ENCODE results near the gene ARRB1. TPM values are rescaled to one million over a fixed set of nuclear protein-coding genes. Genes with fewer than 3 reads are reported as not detected.

Gene ARRB1
- total RNA-seq, 1 experiment from 2014 or later: 90.1 TPM

DNA sequence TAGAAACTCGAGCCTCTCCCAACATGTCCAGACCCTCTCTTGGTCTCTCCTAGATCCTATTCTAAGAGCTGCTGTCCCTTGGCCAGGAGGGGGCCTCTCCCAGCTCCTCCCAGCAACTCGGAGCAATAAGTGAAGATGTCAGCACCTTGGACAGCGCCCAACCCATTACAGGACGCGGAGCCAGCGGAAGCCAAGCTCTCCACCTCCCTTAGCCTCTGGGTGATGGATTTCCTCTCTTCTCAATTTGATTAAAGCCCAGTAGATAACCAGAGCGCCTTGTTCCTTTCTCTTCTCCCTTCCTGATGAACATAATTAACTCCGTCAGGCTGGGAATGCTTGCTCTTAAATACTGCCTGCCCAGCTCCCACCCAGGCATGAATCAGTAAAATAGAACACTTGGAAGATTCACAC lies 137.0 kb downstream of the ARRB1 start (continued):
- TF ChIP-seq TEAD1 (CRISPR knock-in tag; IDR thresholded peaks at IDR 0.05): peak; percentile 95
- TF ChIP-seq CREM (CRISPR knock-in tag; IDR thresholded peaks at IDR 0.05): peak; percentile 70; the same call in 1 of the 2 replicates
- TF ChIP-seq NFE2L1 (CRISPR knock-in tag; IDR thresholded peaks at IDR 0.05): peak; percentile 40; the same call in 1 of the 2 replicates
- TF ChIP-seq, protein P1, sequence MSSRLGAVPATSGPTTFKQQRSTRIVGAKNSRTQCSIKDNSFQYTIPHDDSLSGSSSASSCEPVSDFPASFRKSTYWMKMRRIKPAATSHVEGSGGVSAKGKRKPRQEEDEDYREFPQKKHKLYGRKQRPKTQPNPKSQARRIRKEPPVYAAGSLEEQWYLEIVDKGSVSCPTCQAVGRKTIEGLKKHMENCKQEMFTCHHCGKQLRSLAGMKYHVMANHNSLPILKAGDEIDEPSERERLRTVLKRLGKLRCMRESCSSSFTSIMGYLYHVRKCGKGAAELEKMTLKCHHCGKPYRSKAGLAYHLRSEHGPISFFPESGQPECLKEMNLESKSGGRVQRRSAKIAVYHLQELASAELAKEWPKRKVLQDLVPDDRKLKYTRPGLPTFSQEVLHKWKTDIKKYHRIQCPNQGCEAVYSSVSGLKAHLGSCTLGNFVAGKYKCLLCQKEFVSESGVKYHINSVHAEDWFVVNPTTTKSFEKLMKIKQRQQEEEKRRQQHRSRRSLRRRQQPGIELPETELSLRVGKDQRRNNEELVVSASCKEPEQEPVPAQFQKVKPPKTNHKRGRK (CRISPR knock-in tag; IDR thresholded peaks at IDR 0.05; ENCODE audit: borderline replicate concordance): no peak
- TF ChIP-seq ZNF416 (CRISPR knock-in tag; IDR thresholded peaks at IDR 0.05): no peak
- no peak for TF ChIP-seq GRHL2 (CRISPR knock-in tag; IDR thresholded peaks at IDR 0.05; ENCODE audit: insufficient replicate concordance, severe bottlenecking)
- TF ChIP-seq FOXP1 (CRISPR knock-in tag; IDR thresholded peaks at IDR 0.05; ENCODE audit: borderline replicate concordance): 0 out of 2 replicates have a peak, but pooled peaks have one; percentile 57
- TF ChIP-seq, protein P2, sequence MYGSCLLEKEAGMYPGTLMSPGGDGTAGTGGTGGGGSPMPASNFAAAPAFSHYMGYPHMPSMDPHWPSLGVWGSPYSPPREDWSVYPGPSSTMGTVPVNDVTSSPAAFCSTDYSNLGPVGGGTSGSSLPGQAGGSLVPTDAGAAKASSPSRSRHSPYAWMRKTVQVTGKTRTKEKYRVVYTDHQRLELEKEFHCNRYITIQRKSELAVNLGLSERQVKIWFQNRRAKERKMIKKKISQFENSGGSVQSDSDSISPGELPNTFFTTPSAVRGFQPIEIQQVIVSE (CRISPR knock-in tag; IDR thresholded peaks at IDR 0.05; ENCODE audit: borderline replicate concordance): no peak
- no peak for TF ChIP-seq GTF2I (CRISPR knock-in tag; conservative IDR thresholded peaks at IDR 0.05)
- TF ChIP-seq, protein P3, sequence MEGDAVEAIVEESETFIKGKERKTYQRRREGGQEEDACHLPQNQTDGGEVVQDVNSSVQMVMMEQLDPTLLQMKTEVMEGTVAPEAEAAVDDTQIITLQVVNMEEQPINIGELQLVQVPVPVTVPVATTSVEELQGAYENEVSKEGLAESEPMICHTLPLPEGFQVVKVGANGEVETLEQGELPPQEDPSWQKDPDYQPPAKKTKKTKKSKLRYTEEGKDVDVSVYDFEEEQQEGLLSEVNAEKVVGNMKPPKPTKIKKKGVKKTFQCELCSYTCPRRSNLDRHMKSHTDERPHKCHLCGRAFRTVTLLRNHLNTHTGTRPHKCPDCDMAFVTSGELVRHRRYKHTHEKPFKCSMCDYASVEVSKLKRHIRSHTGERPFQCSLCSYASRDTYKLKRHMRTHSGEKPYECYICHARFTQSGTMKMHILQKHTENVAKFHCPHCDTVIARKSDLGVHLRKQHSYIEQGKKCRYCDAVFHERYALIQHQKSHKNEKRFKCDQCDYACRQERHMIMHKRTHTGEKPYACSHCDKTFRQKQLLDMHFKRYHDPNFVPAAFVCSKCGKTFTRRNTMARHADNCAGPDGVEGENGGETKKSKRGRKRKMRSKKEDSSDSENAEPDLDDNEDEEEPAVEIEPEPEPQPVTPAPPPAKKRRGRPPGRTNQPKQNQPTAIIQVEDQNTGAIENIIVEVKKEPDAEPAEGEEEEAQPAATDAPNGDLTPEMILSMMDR (IDR thresholded peaks at IDR 0.05): no peak
- TF ChIP-seq, protein P4, sequence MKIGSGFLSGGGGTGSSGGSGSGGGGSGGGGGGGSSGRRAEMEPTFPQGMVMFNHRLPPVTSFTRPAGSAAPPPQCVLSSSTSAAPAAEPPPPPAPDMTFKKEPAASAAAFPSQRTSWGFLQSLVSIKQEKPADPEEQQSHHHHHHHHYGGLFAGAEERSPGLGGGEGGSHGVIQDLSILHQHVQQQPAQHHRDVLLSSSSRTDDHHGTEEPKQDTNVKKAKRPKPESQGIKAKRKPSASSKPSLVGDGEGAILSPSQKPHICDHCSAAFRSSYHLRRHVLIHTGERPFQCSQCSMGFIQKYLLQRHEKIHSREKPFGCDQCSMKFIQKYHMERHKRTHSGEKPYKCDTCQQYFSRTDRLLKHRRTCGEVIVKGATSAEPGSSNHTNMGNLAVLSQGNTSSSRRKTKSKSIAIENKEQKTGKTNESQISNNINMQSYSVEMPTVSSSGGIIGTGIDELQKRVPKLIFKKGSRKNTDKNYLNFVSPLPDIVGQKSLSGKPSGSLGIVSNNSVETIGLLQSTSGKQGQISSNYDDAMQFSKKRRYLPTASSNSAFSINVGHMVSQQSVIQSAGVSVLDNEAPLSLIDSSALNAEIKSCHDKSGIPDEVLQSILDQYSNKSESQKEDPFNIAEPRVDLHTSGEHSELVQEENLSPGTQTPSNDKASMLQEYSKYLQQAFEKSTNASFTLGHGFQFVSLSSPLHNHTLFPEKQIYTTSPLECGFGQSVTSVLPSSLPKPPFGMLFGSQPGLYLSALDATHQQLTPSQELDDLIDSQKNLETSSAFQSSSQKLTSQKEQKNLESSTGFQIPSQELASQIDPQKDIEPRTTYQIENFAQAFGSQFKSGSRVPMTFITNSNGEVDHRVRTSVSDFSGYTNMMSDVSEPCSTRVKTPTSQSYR (CRISPR knock-in tag; IDR thresholded peaks at IDR 0.05): peak; percentile 85; the same call in 1 of the 2 replicates
- TF ChIP-seq ESRRA (CRISPR knock-in tag; IDR thresholded peaks at IDR 0.05; ENCODE audit: borderline replicate concordance): no peak
- TF ChIP-seq, protein P5, sequence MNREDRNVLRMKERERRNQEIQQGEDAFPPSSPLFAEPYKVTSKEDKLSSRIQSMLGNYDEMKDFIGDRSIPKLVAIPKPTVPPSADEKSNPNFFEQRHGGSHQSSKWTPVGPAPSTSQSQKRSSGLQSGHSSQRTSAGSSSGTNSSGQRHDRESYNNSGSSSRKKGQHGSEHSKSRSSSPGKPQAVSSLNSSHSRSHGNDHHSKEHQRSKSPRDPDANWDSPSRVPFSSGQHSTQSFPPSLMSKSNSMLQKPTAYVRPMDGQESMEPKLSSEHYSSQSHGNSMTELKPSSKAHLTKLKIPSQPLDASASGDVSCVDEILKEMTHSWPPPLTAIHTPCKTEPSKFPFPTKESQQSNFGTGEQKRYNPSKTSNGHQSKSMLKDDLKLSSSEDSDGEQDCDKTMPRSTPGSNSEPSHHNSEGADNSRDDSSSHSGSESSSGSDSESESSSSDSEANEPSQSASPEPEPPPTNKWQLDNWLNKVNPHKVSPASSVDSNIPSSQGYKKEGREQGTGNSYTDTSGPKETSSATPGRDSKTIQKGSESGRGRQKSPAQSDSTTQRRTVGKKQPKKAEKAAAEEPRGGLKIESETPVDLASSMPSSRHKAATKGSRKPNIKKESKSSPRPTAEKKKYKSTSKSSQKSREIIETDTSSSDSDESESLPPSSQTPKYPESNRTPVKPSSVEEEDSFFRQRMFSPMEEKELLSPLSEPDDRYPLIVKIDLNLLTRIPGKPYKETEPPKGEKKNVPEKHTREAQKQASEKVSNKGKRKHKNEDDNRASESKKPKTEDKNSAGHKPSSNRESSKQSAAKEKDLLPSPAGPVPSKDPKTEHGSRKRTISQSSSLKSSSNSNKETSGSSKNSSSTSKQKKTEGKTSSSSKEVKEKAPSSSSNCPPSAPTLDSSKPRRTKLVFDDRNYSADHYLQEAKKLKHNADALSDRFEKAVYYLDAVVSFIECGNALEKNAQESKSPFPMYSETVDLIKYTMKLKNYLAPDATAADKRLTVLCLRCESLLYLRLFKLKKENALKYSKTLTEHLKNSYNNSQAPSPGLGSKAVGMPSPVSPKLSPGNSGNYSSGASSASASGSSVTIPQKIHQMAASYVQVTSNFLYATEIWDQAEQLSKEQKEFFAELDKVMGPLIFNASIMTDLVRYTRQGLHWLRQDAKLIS (CRISPR knock-in tag; IDR thresholded peaks at IDR 0.05; ENCODE audit: borderline replicate concordance): peak; percentile 40; the same call in 1 of the 2 replicates
- TF ChIP-seq SMAD4 (CRISPR knock-in tag; IDR thresholded peaks at IDR 0.05): peak; percentile 89
- no peak for TF ChIP-seq EMX1 (CRISPR knock-in tag; IDR thresholded peaks at IDR 0.05)
- TF ChIP-seq CBFB (CRISPR knock-in tag; IDR thresholded peaks at IDR 0.05; ENCODE audit: low read depth): 0 out of 2 replicates have a peak, but pooled peaks have one; percentile 60
- no peak for TF ChIP-seq OVOL2 (CRISPR knock-in tag; IDR thresholded peaks at IDR 0.05; ENCODE audit: borderline replicate concordance)
- no peak for TF ChIP-seq NR3C1 (CRISPR knock-in tag; conservative IDR thresholded peaks at IDR 0.05; ENCODE audit: low read depth)
- TF ChIP-seq, protein P6, sequence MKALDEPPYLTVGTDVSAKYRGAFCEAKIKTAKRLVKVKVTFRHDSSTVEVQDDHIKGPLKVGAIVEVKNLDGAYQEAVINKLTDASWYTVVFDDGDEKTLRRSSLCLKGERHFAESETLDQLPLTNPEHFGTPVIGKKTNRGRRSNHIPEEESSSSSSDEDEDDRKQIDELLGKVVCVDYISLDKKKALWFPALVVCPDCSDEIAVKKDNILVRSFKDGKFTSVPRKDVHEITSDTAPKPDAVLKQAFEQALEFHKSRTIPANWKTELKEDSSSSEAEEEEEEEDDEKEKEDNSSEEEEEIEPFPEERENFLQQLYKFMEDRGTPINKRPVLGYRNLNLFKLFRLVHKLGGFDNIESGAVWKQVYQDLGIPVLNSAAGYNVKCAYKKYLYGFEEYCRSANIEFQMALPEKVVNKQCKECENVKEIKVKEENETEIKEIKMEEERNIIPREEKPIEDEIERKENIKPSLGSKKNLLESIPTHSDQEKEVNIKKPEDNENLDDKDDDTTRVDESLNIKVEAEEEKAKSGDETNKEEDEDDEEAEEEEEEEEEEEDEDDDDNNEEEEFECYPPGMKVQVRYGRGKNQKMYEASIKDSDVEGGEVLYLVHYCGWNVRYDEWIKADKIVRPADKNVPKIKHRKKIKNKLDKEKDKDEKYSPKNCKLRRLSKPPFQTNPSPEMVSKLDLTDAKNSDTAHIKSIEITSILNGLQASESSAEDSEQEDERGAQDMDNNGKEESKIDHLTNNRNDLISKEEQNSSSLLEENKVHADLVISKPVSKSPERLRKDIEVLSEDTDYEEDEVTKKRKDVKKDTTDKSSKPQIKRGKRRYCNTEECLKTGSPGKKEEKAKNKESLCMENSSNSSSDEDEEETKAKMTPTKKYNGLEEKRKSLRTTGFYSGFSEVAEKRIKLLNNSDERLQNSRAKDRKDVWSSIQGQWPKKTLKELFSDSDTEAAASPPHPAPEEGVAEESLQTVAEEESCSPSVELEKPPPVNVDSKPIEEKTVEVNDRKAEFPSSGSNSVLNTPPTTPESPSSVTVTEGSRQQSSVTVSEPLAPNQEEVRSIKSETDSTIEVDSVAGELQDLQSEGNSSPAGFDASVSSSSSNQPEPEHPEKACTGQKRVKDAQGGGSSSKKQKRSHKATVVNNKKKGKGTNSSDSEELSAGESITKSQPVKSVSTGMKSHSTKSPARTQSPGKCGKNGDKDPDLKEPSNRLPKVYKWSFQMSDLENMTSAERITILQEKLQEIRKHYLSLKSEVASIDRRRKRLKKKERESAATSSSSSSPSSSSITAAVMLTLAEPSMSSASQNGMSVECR (CRISPR knock-in tag; IDR thresholded peaks at IDR 0.05; ENCODE audit: borderline replicate concordance): peak; percentile 96
- no peak for TF ChIP-seq ZNF138 (CRISPR knock-in tag; conservative IDR thresholded peaks at IDR 0.05)
- no peak for TF ChIP-seq FOXJ3 (CRISPR knock-in tag; IDR thresholded peaks at IDR 0.05; ENCODE audit: borderline replicate concordance)
- no peak for TF ChIP-seq IRF2 (CRISPR knock-in tag; IDR thresholded peaks at IDR 0.05; ENCODE audit: borderline replicate concordance, low read depth)
- no peak for TF ChIP-seq RORB (CRISPR knock-in tag; IDR thresholded peaks at IDR 0.05)
- TF ChIP-seq ZNF263 (CRISPR knock-in tag; IDR thresholded peaks at IDR 0.05; ENCODE audit: low read depth): no peak
